ENCODE measurements around the gene NUBPL. TPM values are rescaled to one million over a fixed set of nuclear protein-coding genes. Genes with fewer than 3 reads are reported as not detected.

The NUBPL gene
- total RNA-seq, 1 donor from 2014 or later: 6.3 TPM

GRCh38 chr14:31687726-31688125, 126.5 kb downstream of the NUBPL start:
- no peak for DNase-seq (ENCODE audit: low read depth)
- no peak for TF ChIP-seq CTCF (conservative IDR thresholded peaks at IDR 0.05; ENCODE audit: low read depth, low read length)
- H3K4me3 ChIP-seq (ENCODE audit: low read depth, low read length): no peak overlapping the region

DNA sequence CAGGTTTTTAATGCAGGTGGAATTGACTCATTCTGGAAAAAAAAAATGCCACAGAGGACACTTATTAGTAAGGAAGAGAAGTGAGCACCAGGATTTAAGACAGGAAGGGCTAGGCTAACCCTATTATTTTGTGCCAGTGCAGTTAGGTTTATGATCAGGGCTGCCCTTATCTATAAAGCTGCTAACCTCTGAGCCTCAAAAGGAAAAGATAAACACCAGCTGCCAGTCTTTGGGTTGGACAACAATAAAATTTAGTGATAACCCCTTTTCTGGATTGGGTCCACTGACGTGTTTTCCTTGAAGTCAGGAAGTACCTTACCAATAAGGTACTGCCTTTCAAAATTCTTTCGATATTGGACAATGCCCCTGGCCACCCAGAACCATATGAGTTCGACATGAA, 128.9 kb downstream of the NUBPL start:
- H3K4me3 ChIP-seq (ENCODE audit: low read depth, low read length): no peak overlapping the region
- DNase-seq (ENCODE audit: low read depth): no peak
- TF ChIP-seq CTCF (conservative IDR thresholded peaks at IDR 0.05; ENCODE audit: low read depth, low read length): no peak

DNA sequence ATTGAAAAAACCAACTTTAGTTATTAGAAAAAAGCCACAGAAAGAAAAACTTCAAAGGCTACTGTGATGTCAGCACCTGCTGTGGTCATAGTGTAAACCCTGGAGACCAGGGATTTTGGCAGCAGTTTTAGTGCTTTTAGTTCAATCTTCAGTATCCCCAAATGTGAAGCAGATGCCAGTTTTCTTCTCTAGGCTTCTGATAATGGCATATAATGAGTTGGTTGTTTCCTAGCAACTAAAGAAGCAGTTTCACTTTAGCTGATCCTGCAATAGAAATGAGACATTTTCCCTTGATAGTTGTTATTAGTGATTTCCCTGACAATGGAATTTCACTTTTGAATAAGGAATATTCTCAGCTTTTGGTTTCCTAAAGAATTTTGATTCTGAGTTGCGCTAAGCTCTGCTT, 131.2 kb downstream of the NUBPL start:
- DNase-seq (ENCODE audit: low read depth): no peak
- no peak for TF ChIP-seq CTCF (conservative IDR thresholded peaks at IDR 0.05; ENCODE audit: low read depth, low read length)
- H3K4me3 ChIP-seq (ENCODE audit: low read depth, low read length): no peak overlapping the region

- TF ChIP-seq CTCF (conservative IDR thresholded peaks at IDR 0.05; ENCODE audit: low read depth, low read length): no peak
- no peak for DNase-seq (ENCODE audit: low read depth)
- no peak overlapping the region for H3K4me3 ChIP-seq (ENCODE audit: low read depth, low read length)
Measured at GRCh38 chr14:31696378-31696777, 135.2 kb downstream of the NUBPL start.

DNA sequence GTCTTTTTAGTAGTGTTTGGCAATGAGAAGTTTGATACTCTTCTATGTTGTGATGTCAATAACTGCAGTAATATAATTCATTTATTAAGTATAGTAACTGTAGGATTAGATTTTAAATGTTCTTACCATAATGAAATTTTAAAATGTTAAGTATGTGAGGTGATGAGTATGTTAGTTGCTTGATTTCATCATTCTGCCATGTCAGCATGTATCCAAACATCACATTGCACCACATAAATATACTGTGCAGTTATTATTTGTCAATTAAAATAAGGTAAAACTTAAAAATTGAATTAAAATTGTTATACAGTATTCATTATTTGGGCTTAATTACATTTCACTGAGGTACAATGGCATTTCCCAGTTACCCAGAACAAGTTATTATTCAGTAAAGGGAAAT, 138.6 kb downstream of the NUBPL start:
- DNase-seq (ENCODE audit: low read depth): no peak
- no peak overlapping the region for H3K4me3 ChIP-seq (ENCODE audit: low read depth, low read length)
- no peak for TF ChIP-seq CTCF (conservative IDR thresholded peaks at IDR 0.05; ENCODE audit: low read depth, low read length)

DNA sequence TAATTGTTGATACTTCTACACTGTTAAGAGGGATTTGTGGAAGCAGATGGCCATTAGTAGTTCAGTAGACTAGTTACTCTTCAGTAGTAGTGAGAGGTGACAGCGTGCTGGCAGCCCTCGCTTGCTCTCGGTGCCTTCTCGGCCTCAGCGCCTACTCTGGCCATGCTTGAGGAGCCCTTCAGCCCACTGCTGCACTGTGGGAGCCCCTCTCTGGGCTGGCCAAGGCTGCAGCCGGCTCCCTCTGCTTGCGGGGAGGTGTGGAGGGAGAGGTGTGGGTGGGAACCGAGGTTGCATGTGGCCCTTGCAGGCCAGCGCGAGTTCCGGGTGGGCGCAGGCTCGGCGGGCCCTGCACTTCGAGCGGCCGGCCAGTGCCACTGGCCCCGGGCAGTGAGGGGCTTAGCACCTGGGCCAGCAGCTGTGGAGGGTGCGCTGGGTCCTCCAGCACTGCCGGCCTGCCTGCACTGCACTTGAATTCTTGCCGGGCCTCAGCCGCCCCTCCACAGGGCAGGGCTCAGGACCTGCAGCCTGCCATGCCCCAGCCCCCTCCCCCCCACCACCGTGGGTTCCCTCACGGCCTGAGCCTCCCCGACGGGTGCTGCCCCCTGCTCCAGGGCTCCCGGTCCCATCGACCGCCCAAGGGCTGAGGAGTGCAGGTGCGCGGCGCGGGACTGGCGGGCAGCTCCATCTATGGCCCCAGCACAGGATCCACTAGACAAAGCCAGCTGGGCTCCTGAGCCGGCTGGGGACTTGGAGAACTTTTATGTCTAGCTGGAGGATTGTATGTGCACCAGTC, 139.3 kb downstream of the NUBPL start:
- H3K4me3 ChIP-seq (ENCODE audit: low read depth, low read length): no peak overlapping the region
- DNase-seq (ENCODE audit: low read depth): no peak
- no peak for TF ChIP-seq CTCF (conservative IDR thresholded peaks at IDR 0.05; ENCODE audit: low read depth, low read length)

- no peak overlapping the region for H3K4me3 ChIP-seq (ENCODE audit: low read depth, low read length)
- no peak for TF ChIP-seq CTCF (conservative IDR thresholded peaks at IDR 0.05; ENCODE audit: low read depth, low read length)
- DNase-seq (ENCODE audit: low read depth): no peak
Measured at GRCh38 chr14:31702130-31702529, 140.9 kb downstream of the NUBPL start.

All from epithelial cell of proximal tubule (primary cell).